ENCODE measurements around the gene ROCK2. TPM values are rescaled to one million over a fixed set of nuclear protein-coding genes. Genes with fewer than 3 reads are reported as not detected.

ROCK2 gene
- total and polyA plus RNA-seq, 2 of the 8 experiments (the other 6 are each of a cell fraction or from before 2014, with no cell fraction given): 2.7 to 29.0 TPM

DNA sequence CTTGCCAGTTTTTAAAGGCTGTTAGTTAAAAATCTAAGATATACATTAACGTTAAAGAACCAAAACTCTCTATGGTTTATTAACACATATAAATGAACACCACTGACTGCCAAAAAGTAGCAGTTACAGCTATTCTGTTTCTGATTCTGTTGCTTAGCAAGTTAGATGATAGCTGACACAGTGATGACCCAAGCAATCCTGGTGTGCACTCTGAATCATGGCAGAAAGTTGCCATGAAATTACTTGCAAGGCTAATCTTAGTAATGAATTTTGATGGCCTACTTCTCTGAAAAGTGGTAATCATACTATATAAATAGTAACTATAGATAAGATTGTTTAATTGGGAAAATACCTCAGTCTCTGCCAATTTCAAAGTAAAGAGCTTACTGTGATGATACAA lies 57.7 kb downstream of the ROCK2 start (continued):
- TF ChIP-seq, protein P1, sequence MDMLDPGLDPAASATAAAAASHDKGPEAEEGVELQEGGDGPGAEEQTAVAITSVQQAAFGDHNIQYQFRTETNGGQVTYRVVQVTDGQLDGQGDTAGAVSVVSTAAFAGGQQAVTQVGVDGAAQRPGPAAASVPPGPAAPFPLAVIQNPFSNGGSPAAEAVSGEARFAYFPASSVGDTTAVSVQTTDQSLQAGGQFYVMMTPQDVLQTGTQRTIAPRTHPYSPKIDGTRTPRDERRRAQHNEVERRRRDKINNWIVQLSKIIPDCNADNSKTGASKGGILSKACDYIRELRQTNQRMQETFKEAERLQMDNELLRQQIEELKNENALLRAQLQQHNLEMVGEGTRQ (IDR thresholded peaks at IDR 0.05; ENCODE audit: low read length): no peak
- TF ChIP-seq CHD2 (IDR thresholded peaks at IDR 0.05; ENCODE audit: low read length) (no peak), ASH2L (IDR thresholded peaks at IDR 0.05; ENCODE audit: low read length) (no peak), TCF12 (IDR thresholded peaks at IDR 0.05; ENCODE audit: low read depth, low read length) (no peak), SIX5 (IDR thresholded peaks at IDR 0.05; ENCODE audit: low read depth, low read length) (no peak), CBX8 (IDR thresholded peaks at IDR 0.05; ENCODE audit: borderline replicate concordance, low read depth, low read length) (no peak), POU5F1 (IDR thresholded peaks at IDR 0.05; ENCODE audit: low read depth, low read length) (no peak)

Data from H1 (cell line).